GM12891 (cell line): ENCODE results near the gene CDKN2D.
"Not testable (repeated sequence)": the region's sequence is repeated elsewhere in the genome, so short reads cannot be mapped to it uniquely, and the experiment has no call there.

ENCODE experiments used
- DNase-seq: peaks from one replicate; pipeline ENCODE4 v3.0.0; 2011; ENCODE audit warnings: low spot score; ENCODE audit not compliant: insufficient read length
- FAIRE-seq: peaks from 2 replicates; lab custom pipeline; 2011; peaks lifted over from hg19 to GRCh38; lab: Jason Lieb, UNC
- PAX5 ChIP-seq: IDR thresholded peaks from 2 replicates; pipeline ENCODE4 v1.6.1; 2011; ENCODE audit warnings: low read length, moderate library complexity, mild to moderate bottlenecking; ENCODE audit not compliant: insufficient read depth, severe bottlenecking
- POLR2A ChIP-seq: IDR thresholded peaks from 2 replicates; pipeline ENCODE4 v1.6.1; 2011; ENCODE audit warnings: low read depth, low read length, control low read depth
- POLR2AphosphoS5 ChIP-seq: IDR thresholded peaks from 2 replicates; pipeline ENCODE4 v1.6.1; 2011; ENCODE audit warnings: low read depth, low read length, control low read depth
- POU2F2 ChIP-seq: IDR thresholded peaks from 2 replicates; pipeline ENCODE4 v1.6.1; 2011; ENCODE audit warnings: low read depth, mild to moderate bottlenecking, control low read depth, low read length, moderate library complexity
- SPI1 ChIP-seq: IDR thresholded peaks from 2 replicates; pipeline ENCODE4 v1.6.1; 2011; ENCODE audit warnings: low read depth, low read length, control low read depth
- TAF1 ChIP-seq: IDR thresholded peaks from 2 replicates; pipeline ENCODE4 v1.6.1; 2011; ENCODE audit warnings: low read depth, low read length, control low read depth

CDKN2D gene

GRCh38 chr19:10552510-10553053, 16.2 kb downstream of the CDKN2D start:
- TF ChIP-seq POLR2A (peak; percentile 63), POU2F2 (no peak), POLR2AphosphoS5 (peak; percentile 73), TAF1 (0 out of 2 replicates have a peak, but pooled peaks have one; percentile 19)
- DNase-seq (no peak), FAIRE-seq (peak; percentile 91)

- no peak for FAIRE-seq
- no peak for DNase-seq
These were observed 17.0 kb downstream of the CDKN2D start for GRCh38 chr19:10551698-10552301.

GRCh38 chr19:10551006-10551405, 17.8 kb downstream of the CDKN2D start:
- not testable (repeated sequence) for DNase-seq, FAIRE-seq

More at GRCh38 chr19:10551698-10552301, 17.0 kb downstream of the CDKN2D start:
- no peak for TF ChIP-seq POLR2A
- TF ChIP-seq TAF1, result no peak
- no peak for TF ChIP-seq POU2F2
- TF ChIP-seq POLR2AphosphoS5, result no peak
- TF ChIP-seq SPI1, result no peak
- no peak for TF ChIP-seq PAX5

DNA sequence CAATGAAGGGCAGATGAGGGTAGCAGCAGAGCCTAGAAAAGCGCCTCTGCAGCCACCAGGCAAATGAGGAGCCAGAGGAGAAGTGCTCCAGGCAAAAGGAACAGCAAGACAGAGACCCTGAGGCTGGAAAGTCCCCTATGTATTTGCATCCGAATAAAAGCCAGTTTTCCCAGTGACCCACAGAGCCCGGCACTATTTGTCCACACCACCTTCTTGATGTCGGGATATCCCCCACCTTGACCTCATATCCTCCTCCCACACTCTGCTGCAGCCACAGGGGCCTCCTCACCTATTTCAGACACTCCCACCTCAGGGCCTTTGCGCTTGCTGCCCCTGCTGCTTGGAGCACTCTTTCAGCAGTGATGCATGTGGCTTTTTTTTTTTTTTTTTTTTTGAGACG, 18.4 kb downstream of the CDKN2D start:
- TF ChIP-seq PAX5 (no peak), POLR2AphosphoS5 (no peak), SPI1 (no peak), TAF1 (no peak), POU2F2 (no peak)
- DNase-seq (no peak), FAIRE-seq (no peak)

- TF ChIP-seq POLR2AphosphoS5 (no peak), POU2F2 (no peak), SPI1 (no peak), POLR2A (no peak), PAX5 (no peak), TAF1 (no peak)
- DNase-seq (no peak), FAIRE-seq (no peak)
These were observed 19.0 kb downstream of the CDKN2D start for GRCh38 chr19:10549733-10550132.

DNA sequence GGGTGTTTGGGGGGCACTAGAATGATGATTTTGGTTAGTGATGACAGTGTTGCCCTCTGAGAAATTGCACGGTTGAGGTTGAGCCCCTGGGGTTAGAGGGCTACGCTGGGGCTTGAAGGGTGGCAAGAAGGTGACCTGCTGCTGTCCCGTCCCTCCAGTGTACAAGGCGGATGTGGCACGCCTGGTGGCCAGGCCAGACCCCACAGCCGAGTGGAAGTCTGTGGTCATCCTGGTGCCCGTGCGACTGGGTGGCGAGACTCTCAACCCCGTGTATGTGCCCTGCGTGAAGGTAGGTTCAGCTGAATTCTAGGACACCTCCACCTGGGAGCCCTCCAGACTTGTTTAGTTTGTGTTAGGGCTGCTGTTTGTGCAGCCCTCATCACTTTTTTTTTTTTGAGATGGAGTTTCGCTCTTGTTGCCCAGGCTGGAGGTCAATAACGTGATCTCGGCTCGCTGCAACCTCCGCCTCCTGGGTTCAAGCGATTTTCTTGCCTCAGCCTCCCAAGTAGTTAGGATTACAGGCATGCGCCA, 20.0 kb downstream of the CDKN2D start:
- FAIRE-seq (no peak), DNase-seq (no peak)
- TF ChIP-seq POLR2A, result no peak
- no peak for TF ChIP-seq POU2F2

DNA sequence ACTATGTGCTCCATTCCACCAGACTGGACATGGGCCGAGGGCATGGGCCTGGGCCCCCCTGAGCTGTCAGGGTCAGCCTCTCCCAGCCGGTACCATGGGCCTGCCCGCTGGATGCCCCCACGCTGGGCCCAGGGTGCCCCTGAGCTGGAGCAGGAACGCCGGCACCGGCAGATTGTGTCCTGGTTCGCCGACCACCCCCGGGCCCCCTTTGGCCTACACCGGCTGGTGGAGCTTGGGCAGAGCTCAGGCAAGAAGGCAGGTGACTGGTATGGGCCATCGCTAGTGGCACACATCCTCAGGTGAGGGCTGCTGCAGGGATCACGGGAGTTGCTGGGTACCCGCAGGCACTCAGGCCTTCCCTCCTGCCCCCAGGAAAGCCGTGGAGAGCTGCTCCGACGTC, 22.0 kb downstream of the CDKN2D start:
- DNase-seq (no peak), FAIRE-seq (no peak)
- TF ChIP-seq POLR2AphosphoS5 (no peak), PAX5 (no peak), SPI1 (no peak), POLR2A (no peak), TAF1 (no peak), POU2F2 (no peak)

DNA sequence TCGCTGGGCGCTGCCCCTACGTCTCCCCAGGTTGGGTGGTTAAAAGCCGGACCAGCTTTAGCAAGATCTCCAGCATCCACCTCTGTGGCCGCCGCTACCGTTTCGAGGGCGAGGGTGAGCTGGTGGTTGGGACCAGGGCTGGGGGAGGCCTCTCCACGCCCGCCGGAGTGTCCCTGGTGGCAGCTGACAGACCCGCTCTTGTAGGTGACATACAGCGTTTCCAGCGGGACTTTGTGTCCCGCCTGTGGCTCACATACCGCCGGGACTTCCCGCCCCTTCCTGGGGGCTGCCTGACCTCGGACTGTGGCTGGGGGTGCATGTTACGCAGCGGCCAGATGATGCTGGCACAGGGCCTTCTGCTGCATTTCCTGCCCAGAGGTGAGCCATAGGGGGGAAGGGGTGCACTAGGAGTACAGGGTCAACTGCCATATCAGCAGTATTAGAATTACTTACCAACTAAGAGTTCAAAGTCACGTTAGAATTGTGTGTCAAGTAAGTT, 24.0 kb downstream of the CDKN2D start:
- no peak for TF ChIP-seq POLR2AphosphoS5
- no peak for TF ChIP-seq POU2F2
- no peak for TF ChIP-seq PAX5
- TF ChIP-seq POLR2A, result no peak
- no peak for TF ChIP-seq SPI1
- TF ChIP-seq TAF1, result no peak
- FAIRE-seq, result peak; percentile 60
- no peak for DNase-seq

DNA sequence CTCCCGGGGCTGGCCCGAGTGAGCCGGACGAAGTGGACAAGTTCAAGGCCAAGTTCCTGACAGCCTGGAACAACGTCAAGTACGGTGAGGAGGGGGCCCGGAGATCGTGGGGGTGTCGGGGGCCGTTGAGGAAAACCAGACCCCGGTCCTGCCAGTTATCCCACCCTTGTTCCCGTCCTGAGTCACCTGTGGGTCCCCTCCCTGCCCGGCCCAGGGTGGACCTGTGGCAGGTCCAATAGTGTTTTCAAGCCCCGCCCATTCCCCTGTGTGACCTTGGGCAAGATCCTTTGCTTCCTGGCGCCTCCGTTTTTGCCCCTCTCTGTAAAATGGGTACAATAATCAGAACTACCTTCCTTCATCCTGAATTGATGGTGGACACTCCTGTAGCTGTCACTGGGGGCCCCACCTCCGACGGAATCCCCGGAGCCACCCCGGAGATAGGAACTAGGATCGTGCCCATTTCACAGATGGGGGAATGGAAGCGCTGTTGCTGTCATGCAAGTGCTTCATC, 24.5 kb downstream of the CDKN2D start:
- TF ChIP-seq POLR2AphosphoS5, result no peak
- TF ChIP-seq TAF1, result no peak
- TF ChIP-seq SPI1, result no peak
- no peak for TF ChIP-seq POU2F2
- no peak for TF ChIP-seq PAX5
- no peak for TF ChIP-seq POLR2A
- FAIRE-seq, result no peak
- DNase-seq, result no peak

DNA sequence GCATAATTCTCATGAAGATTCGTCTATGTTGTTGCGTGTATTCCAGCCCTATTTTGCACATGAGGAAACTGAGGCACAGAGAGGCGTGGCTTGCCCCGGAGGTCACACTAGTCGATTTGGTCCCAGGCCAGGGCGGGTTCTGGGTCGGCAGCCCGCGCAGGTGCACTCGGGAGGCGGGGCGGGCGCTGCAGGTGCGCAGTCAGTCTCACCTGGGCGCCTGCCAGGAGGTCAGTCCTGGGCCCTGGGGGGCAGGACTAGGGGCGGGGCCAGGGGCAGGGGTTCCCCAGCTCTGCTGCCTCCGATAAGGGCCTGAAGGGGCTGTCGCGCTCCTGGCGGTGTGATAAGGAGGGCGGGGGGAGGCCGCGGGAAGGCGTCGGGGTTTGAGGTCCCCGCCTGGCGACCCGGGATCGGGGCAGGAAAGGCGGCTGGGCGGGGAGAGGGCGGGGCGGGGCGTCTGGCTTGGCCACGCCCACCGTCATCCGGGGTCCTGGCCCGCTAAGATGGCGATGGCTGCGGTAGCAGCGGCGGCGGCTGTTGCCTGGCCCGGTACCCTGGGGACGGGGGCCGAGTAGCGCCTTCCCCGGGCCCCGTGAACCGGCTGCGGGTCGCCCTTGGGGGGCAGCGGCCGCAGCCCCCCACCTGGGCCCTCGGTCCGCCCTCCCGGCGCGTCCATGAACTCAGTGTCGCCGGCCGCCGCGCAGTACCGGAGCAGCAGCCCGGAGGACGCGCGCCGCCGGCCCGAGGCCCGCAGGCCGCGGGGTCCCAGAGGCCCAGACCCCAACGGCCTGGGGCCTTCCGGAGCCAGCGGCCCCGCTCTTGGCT, 25.1 kb downstream of the CDKN2D start, which contains the start of gene ATG4D:
TSS of gene ATG4D (plus strand) at position 485 of the 822 bp plus-strand sequence. CDS start at position 672, 187 bp downstream.
- TF ChIP-seq SPI1 (no peak), POLR2AphosphoS5 (peak; percentile 53; the same call in 1 of the 2 replicates), POU2F2 (no peak), TAF1 (peak; percentile 88), PAX5 (no peak), POLR2A (peak; percentile 67)
- peak; percentile 98 for DNase-seq
- FAIRE-seq, result peak; percentile 85
